Left hindlimb (tissue), 1 donor: ENCODE results near the gene HDAC11.
"Not testable (repeated sequence)": the region's sequence is repeated elsewhere in the genome, so short reads cannot be mapped to it uniquely, and the experiment has no call there.

ENCODE experiments used
- DNase-seq: peaks from one replicate; pipeline ENCODE4 v3.0.0-alpha.2; 2018

Gene HDAC11

GRCh38 chr3:13508496-13508895, 28.4 kb downstream of the HDAC11 start:
- DNase-seq = peak; percentile 19

GRCh38 chr3:13509059-13509815, 29.1 kb downstream of the HDAC11 start:
- peak; percentile 18 for DNase-seq

DNA sequence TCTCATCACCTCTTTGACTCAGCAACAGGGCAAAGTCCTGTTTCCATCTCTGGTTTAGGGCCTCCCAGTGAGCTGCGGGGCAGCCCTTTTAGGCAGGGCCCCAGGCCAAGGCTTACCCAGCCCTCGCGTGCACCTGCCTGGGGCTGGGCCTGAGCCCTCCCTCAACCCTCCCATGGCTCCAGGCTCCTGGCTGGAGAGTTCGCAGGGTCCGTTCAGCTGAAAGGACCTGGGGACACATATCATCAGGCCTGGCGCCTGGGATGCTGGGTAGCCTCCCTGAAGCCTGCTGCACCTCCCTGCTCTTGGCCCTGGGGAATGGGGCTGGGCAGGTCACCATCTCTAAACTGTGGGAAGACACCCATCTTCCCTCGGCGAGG, 29.7 kb downstream of the HDAC11 start:
- DNase-seq = peak; percentile 30

- no peak for DNase-seq
Observed at GRCh38 chr3:13512451-13512850, 32.3 kb downstream of the HDAC11 start.

DNA sequence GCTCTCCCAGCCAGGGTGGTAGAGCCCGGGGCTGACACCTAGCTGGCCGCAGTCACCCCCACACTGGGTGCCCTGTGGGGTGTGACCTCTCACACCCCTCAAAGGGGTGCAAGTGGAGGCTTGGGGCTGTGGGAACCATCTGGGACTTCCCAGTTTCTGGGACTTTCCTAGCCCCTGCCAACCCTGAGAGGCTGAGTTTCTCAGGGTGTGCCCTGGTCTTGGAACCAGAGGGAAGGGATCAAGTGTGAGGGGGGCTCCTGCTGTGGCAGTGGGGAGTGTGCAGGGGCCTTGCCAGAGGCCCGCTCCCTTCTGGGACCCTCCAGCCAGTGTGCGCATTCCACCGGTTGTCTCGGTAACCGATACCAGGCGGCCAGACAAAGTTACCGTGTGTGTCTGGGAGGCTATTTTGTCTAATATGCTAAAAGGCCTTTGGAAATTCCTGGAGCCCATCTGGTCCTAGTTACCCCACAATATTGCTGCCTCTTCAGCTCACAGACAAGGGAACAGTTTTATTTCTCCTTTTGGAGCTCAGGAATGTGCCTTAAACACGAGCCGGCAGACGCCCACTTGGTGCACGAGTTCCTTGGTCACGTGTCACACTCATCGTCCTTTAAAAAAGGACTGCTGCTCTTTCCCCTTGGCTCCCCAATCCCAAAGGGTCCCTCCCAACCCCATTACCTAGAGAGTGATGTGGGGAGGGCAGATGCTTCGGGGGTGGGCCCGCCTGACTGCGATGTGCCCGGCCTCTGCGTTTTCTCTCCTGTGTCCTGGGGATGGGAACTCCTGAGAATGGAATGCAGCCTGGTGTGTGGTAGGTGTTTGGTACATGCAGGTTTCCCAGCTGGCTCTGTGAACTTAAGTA, 33.2 kb downstream of the HDAC11 start:
- peak; percentile 56 for DNase-seq

- DNase-seq = peak; percentile 27
Observed at GRCh38 chr3:13513913-13514517, 33.9 kb downstream of the HDAC11 start.

GRCh38 chr3:13514639-13515435, 34.7 kb downstream of the HDAC11 start:
- no peak for DNase-seq

GRCh38 chr3:13515786-13516759, 36.0 kb downstream of the HDAC11 start:
- peak; percentile 86 for DNase-seq

DNA sequence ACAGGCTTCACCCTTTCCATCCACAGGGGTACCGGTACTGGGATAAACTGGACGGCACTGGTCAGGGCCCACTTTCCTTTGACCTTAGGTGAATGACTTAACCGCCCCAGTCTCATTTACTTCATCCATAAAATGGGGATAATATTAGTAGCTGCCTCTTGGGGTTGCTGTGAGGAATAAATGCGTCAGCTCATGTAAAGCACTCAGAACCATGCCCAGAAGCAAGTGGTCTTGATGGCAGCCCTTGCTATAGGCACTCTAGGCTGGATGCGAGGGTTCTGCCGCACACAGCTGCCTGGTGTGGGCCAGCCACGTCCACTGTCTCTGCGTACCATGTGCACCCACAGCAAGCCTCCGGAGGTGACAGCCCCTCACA, 36.6 kb downstream of the HDAC11 start:
- no peak for DNase-seq

DNA sequence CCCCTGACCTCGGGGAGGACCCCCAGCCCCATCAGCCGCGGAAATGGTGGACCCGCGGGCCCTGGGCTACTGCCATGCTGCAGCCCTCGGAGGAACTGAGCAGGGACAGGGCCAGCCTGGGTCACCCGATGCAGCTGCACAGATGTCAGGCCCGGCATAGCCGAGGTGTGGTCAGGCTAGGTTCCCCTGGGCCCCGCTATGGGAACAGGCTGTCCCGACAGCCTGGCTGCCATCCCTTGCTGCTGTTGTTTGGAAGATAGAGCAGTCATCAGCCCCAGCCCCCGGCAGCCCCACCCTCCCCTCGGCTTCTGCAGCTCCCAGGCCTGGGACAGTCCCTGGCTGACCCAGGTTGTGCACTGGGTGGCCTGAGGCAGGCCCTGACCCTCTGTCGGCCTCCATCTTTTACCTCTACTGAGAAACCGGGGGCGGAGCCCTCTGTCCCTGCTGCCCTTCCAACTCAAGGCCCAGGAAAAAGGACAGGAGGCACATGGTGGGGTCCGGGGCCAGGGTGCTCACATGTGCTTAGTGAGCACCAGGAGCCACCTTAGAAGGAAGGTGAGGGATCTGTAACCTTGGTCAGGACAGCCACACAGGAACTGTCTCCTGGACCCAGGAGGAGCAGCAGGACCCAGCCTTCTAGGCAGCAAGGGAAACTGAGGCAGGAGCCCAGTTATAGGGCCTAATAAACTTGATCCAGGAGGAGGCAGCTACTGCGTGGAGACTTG, 37.3 kb downstream of the HDAC11 start:
- DNase-seq = no peak

DNA sequence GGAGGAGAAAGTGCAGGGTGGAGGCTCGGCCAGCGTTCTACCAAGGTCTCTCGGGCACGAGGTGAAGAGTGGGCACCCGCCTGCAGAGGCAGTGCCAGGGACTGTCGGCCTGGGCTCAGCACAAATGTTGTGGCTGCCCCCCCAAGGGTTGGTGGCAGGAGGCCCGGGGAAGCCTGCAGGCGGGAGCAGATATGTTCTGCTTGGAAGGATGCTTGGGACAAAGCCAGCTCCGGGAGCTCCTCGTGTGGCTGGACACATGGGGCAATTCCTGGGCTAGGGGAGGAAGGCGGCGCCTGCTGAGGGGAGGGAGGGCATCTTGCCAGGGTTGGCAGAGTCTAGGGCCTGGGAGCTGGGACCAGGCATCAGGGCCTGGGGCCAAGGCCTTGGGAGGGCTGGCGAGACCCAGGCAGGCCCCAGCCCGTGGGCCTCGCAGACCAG, 38.4 kb downstream of the HDAC11 start:
- peak; percentile 87 for DNase-seq

- DNase-seq = peak; percentile 23
Observed at GRCh38 chr3:13519006-13519791, 39.1 kb downstream of the HDAC11 start.

DNA sequence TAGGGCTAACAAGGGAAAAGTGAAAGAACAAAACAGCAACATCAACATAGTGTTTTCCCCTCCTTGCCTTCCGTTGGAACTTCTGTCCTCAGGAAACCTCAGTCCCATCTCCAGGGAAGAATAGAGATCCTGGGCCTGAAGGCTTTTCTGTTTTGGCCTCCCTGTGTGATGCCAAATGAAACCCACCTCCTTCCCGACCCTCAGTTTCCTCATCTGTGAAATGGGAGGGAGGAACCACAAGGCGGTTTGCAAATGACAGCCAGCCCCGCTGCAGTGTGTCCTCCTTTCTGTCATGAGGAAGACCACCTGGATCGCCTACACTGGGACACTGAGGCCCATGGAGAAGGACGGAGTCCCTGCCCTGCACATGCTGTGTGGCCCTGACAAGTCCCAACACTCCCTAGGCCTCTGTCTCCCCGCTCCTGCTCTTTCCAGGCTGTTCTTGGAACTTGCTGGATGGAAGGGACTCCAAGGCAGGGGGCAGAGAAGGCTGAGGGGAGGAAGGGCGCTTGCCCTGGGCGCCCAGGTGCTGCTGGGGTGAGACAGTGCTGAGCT, 40.3 kb downstream of the HDAC11 start:
- peak; percentile 21 for DNase-seq

- DNase-seq = no peak
Observed at GRCh38 chr3:13521309-13521708, 41.2 kb downstream of the HDAC11 start.

- DNase-seq = not testable (repeated sequence)
Observed at GRCh38 chr3:13521749-13522148, 41.6 kb downstream of the HDAC11 start.

DNA sequence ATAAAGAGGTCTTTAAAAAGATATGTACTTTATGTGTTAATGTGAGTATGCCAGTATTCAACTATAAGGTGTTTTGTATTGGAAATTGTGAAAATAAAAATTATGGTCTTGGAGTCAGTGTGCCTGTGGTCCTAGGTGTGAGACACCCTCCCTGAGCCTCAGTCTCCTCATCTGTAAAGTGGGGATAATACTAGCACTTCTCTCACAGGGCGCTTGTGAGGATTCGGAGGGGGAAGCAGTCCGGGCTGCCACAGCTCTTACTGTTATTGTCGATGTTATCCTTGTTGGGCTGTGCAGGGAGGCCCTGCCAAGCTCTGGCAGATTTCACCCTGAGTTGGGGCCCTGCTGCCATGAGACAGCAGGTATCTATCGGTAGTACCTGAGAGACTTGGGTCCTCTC, 42.1 kb downstream of the HDAC11 start:
- DNase-seq = no peak

GRCh38 chr3:13524979-13525669, 45.0 kb downstream of the HDAC11 start:
- no peak for DNase-seq

DNA sequence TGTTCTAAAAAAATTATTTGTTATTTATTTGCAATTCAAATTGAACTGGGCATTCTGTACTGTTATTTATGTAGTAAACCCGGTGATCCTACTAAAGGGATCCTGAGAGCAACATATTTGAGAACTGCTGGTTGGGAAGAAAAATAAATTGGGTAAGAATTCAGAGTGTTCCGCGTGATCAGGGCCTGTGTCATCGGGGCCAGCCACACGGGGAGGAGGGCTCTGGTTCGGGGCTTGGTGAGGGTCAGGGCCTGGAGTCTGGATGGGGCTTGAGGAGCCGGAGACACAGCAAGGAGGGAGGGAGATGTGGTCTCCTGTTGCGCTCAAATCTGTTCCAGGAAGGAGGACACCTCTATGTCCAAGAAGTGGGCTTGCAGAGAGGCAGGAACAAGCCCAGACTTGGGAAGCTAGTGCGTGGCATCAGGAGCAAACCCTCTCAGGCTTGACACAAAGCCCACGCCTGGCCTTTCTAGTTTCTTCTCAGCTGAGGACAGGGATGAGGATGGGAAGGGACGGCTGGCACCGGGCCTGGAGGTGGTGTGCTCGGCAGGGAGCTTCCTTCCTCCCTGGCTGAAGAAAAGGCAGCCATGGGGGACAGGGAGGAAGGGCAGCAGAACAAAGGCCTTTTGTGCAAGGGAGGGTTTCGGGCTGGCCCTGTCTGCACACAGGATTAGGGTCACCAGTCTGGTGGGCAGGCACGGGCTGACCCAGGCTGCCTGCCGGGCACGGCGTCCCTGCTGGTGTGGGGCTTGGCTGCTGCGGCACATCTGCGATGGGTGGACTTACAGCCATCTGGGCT, 45.9 kb downstream of the HDAC11 start:
- peak; percentile 34 for DNase-seq
